Heart left ventricle (tissue), 13 donors: ENCODE results near the gene TTC34.

Source experiments
- POLR2A ChIP-seq, 2 donors: fragments of 450-650 bp; IDR thresholded peaks; one replicate each; pipeline ENCODE4 v1.6.1; 2017; ENCODE audit warnings: antibody characterized with exemption in 2 of 2, mild to moderate bottlenecking in 2 of 2, moderate library complexity in 2 of 2
- TF ChIP-seq, protein P1 (sequence below), 12 donors: fragments of 200-600 bp; sonication (generic) in 4 of 12; IDR thresholded peaks; one replicate each; pipeline versions ENCODE4 v1.5.0 to v1.8.0; 2018 to 2022; ENCODE audit warnings: antibody characterized with exemption in 12 of 12, mild to moderate bottlenecking in 5 of 12
- donor health status: ischemic (EF 13 %, LVEDD 7.1; RV severe dilation, severe dysfunction).
- donor health status: DM: no; HTN: yes; CAD: no.
- donor health status: DM: no; HTN: no; CAD: no.
- donor health status: ischemic (EF 25% LVEDD 6.9; RV normal size, moderate dysfunction).
- donor health status: ischemic (EF 25% LVEDD 5.7; RV mildly dilated, moderate dysfunction).
- donor health status: ischemic (EF 35%, LVEDD 5.7; RV mildly dilated, moderate dysfunction).
- donor health status: nonischemic (EF 11% LVEDD 7.7; RV severe dilation, severe dysfunction).
- donor health status: DM: yes; HTN: yes; CAD: no.
- donor health status: PGD.
- donor health status: ischemic (EF 29% LVEDD 5.4; RV normal size, mild dysfunction).
- donor health status: nonischemic (EF 23%, LVEDD 6.1; RV moderate dilation, normal function).

DNA sequence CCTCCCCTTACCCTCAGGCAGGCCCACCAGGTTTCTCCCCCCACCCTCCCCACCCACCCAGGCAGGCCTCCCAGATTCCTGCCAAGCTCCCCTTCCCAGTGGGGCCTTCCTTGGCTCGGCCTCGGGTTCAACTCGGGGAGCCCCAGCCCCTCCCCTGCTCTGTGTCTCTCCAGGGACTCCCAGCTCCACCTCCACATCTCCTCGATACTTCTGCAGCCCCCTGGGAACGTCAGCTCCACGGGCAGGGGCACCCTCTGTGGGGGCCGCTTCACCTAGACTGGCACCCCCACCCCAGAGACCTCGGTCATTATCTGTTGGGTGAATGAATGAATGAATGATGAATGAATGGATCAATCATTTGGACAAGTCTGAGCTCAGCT lies 169.5 kb downstream of the TTC34 start:
- TF ChIP-seq POLR2A (IDR thresholded peaks at IDR 0.05), result no peak
- TF ChIP-seq, protein P1, sequence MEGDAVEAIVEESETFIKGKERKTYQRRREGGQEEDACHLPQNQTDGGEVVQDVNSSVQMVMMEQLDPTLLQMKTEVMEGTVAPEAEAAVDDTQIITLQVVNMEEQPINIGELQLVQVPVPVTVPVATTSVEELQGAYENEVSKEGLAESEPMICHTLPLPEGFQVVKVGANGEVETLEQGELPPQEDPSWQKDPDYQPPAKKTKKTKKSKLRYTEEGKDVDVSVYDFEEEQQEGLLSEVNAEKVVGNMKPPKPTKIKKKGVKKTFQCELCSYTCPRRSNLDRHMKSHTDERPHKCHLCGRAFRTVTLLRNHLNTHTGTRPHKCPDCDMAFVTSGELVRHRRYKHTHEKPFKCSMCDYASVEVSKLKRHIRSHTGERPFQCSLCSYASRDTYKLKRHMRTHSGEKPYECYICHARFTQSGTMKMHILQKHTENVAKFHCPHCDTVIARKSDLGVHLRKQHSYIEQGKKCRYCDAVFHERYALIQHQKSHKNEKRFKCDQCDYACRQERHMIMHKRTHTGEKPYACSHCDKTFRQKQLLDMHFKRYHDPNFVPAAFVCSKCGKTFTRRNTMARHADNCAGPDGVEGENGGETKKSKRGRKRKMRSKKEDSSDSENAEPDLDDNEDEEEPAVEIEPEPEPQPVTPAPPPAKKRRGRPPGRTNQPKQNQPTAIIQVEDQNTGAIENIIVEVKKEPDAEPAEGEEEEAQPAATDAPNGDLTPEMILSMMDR (IDR thresholded peaks at IDR 0.05), result no peak
